Activated CD8-positive, alpha-beta T cell treated with anti-CD3 and anti-CD28 coated beads for 36 hours (primary cell): ENCODE data around the gene SGCE. TPM values are rescaled to one million over a fixed set of nuclear protein-coding genes. Genes with fewer than 3 reads are reported as not detected.

ENCODE experiments used
- ATAC-seq: fragments of 200-7000 bp; cut with Tn5 transposase; one replicate; pipeline ENCODE4 v1.10.0; 2021; ENCODE audit warnings: mild to moderate bottlenecking, moderate library complexity
- CTCF ChIA-PET: fragments of 350-600 bp; sonication (Branson Sonifier 250); formaldehyde crosslinking; loops from one replicate; lab custom pipeline; 2021; ENCODE audit warnings: antibody characterized with exemption; lab: Charles Lee
- POLR2A ChIA-PET: fragments of 350-600 bp; sonication (Branson Sonifier 250); formaldehyde crosslinking; loops from one replicate; lab custom pipeline; 2021; ENCODE audit warnings: antibody characterized with exemption; lab: Charles Lee
- DNase-seq: peaks from one replicate; pipeline ENCODE4 v3.0.0-alpha.2; 2020
- H3K27ac Mint-ChIP-seq: one replicate; pipeline ENCODE4 v1.8.0; 2021; ENCODE audit warnings: mild to moderate bottlenecking, mixed read lengths
- H3K27me3 Mint-ChIP-seq: one replicate; pipeline ENCODE4 v1.8.0; 2021; ENCODE audit warnings: mixed read lengths
- H3K36me3 Mint-ChIP-seq: one replicate; pipeline ENCODE4 v1.8.0; 2021; ENCODE audit warnings: low read depth, mixed read lengths
- H3K4me1 Mint-ChIP-seq: one replicate; pipeline ENCODE4 v1.8.0; 2021; ENCODE audit warnings: low read depth, mixed read lengths
- H3K4me3 Mint-ChIP-seq: one replicate; pipeline ENCODE4 v1.8.0; 2021; ENCODE audit warnings: mild to moderate bottlenecking, moderate library complexity, mixed read lengths
- H3K9me3 Mint-ChIP-seq: one replicate; pipeline ENCODE4 v1.8.0; 2021; ENCODE audit warnings: mixed read lengths
- CTCF ChIP-seq: fragments of 200-600 bp; IDR thresholded peaks from one replicate; pipeline ENCODE4 v1.8.0; 2022; ENCODE audit warnings: antibody characterized with exemption, mild to moderate bottlenecking
- intact Hi-C: fragments of 100-400 bp; cut with micrococcal nuclease; formaldehyde crosslinking; loops from one replicate; pipeline ENCODE4 v1.10.0; 2022
- total RNA-seq, 2 experiments: library from RNA; stranded (reverse); gene quantifications; one replicate each; pipeline ENCODE4 v1.2.3, GENCODE V29; 2021

Gene SGCE
- total RNA-seq, 2 experiments from 2014 or later: 0.56 TPM; not detected in 1

- CTCF ChIA-PET: no interaction called here
- POLR2A ChIA-PET: no interaction called here
Observed at GRCh38 chr7:94602181-94602580, 53.8 kb downstream of the SGCE start.

GRCh38 chr7:94600267-94600666 lies 55.7 kb downstream of the SGCE start:
- Mint-ChIP-seq H3K4me1 (peaks cover 10% of the 10 kb centered on the region), H3K27me3 (no peaks in the 10 kb centered on the region), H3K36me3 (no peaks in the 10 kb centered on the region), H3K27ac (no peak overlapping the region), H3K4me3 (no peak overlapping the region), H3K9me3 (peaks cover 4% of the 10 kb centered on the region)
- ATAC-seq (no peak), DNase-seq (no peak)
- ChIA-PET CTCF (no interaction called here), POLR2A (no interaction called here)
- intact Hi-C loops: no loop called here
- TF ChIP-seq CTCF: no peak

More at GRCh38 chr7:94602181-94602580, 53.8 kb downstream of the SGCE start:
- TF ChIP-seq CTCF: no peak
- Mint-ChIP-seq H3K27ac (no peak overlapping the region), H3K27me3 (peaks cover 4% of the 10 kb centered on the region), H3K9me3 (peaks cover 12% of the 10 kb centered on the region), H3K36me3 (peaks cover 1% of the 10 kb centered on the region), H3K4me3 (no peak overlapping the region), H3K4me1 (peaks cover 4% of the 10 kb centered on the region)
- intact Hi-C loops: no loop called here
- ATAC-seq (no peak), DNase-seq (no peak)

- CTCF ChIA-PET: interaction anchor here (0.6 kb wide), 1 partner anchor 125 kb away, joined by 3 read pairs; no protein-coding TSS in a partner anchor
- TF ChIP-seq CTCF: no peak
- Mint-ChIP-seq H3K4me1 (peaks cover 6% of the 10 kb centered on the region), H3K36me3 (no peaks in the 10 kb centered on the region), H3K27ac (no peak overlapping the region), H3K4me3 (no peak overlapping the region), H3K9me3 (no peaks in the 10 kb centered on the region), H3K27me3 (no peaks in the 10 kb centered on the region)
- POLR2A ChIA-PET: no interaction called here
- peak; percentile 3 for DNase-seq
- intact Hi-C loops: no loop called here
- peak; percentile 24 for ATAC-seq
Observed at GRCh38 chr7:94595717-94596116, 60.2 kb downstream of the SGCE start.

- H3K27me3 Mint-ChIP-seq: no peaks in the 10 kb centered on the region
- DNase-seq: no peak
- no peaks in the 10 kb centered on the region for H3K36me3 Mint-ChIP-seq
- intact Hi-C loops: no loop called here
- peaks cover 6% of the 10 kb centered on the region for H3K4me1 Mint-ChIP-seq
- H3K27ac Mint-ChIP-seq: no peak overlapping the region
- no peaks in the 10 kb centered on the region for H3K9me3 Mint-ChIP-seq
- ChIA-PET CTCF (no interaction called here), POLR2A (no interaction called here)
- TF ChIP-seq CTCF: no peak
- ATAC-seq: no peak
- no peak overlapping the region for H3K4me3 Mint-ChIP-seq
Observed at GRCh38 chr7:94594882-94595281, 61.1 kb downstream of the SGCE start.

- ChIA-PET CTCF (interaction anchor here (1.2 kb wide), 1 partner anchor 141 kb away, joined by 4 read pairs; no protein-coding TSS in a partner anchor), POLR2A (no interaction called here)
- H3K27me3 Mint-ChIP-seq: no peaks in the 10 kb centered on the region
- H3K4me1 Mint-ChIP-seq: peaks cover 6% of the 10 kb centered on the region
- no peak overlapping the region for H3K27ac Mint-ChIP-seq
- H3K9me3 Mint-ChIP-seq: no peaks in the 10 kb centered on the region
- intact Hi-C loops: no loop called here
- ATAC-seq (no peak), DNase-seq (no peak)
- no peak for TF ChIP-seq CTCF
- peaks cover 10% of the 10 kb centered on the region for H3K36me3 Mint-ChIP-seq
- no peak overlapping the region for H3K4me3 Mint-ChIP-seq
Observed at GRCh38 chr7:94591176-94591575, 64.8 kb downstream of the SGCE start.
